HepG2 (cell line): ENCODE results near the gene PMM2. TPM values are rescaled to one million over a fixed set of nuclear protein-coding genes. Genes with fewer than 3 reads are reported as not detected.

Experiments used
- ARID2 ChIP-seq: sonication (generic); formaldehyde crosslinking; IDR thresholded peaks from 2 replicates; pipeline ENCODE4 v1.8.1; 2022; ENCODE audit warnings: mild to moderate bottlenecking, missing genetic modification reagents, borderline replicate concordance
- ATF6 ChIP-seq: sonication (generic); formaldehyde crosslinking; conservative IDR thresholded peaks from 2 replicates; pipeline ENCODE4 v1.4.0; 2020; ENCODE audit warnings: missing genetic modification reagents
- CHCHD3 ChIP-seq: sonication (generic); formaldehyde crosslinking; IDR thresholded peaks from 2 replicates; pipeline ENCODE4 v1.8.0; 2022; ENCODE audit warnings: mild to moderate bottlenecking, missing genetic modification reagents, moderate library complexity
- CREBL2 ChIP-seq: sonication (generic); formaldehyde crosslinking; IDR thresholded peaks from 2 replicates; pipeline ENCODE4 v1.8.1; 2023; ENCODE audit warnings: missing genetic modification reagents, mild to moderate bottlenecking, borderline replicate concordance
- JDP2 ChIP-seq: sonication (generic); formaldehyde crosslinking; IDR thresholded peaks from 2 replicates; pipeline ENCODE4 v1.8.1; 2022; ENCODE audit warnings: missing genetic modification reagents, borderline replicate concordance
- NFKBIZ ChIP-seq: IDR thresholded peaks from 2 replicates; pipeline ENCODE4 v1.6.1; 2018; ENCODE audit warnings: missing genetic modification reagents, missing compliant biosample characterization
- PCBP1 ChIP-seq: fragments of 200-400 bp; formaldehyde crosslinking; IDR thresholded peaks from 2 replicates; pipeline ENCODE4 v1.6.1; 2017; ENCODE audit warnings: mild to moderate bottlenecking, low read depth, low read length, borderline replicate concordance
- PRDM4 ChIP-seq: sonication (generic); formaldehyde crosslinking; IDR thresholded peaks from 2 replicates; pipeline ENCODE4 v1.9.0; 2021; ENCODE audit warnings: missing genetic modification reagents, borderline replicate concordance
- RBAK ChIP-seq: sonication (generic); formaldehyde crosslinking; IDR thresholded peaks from 2 replicates; pipeline ENCODE4 v1.5.1; 2020; ENCODE audit warnings: mild to moderate bottlenecking, missing genetic modification reagents
- ZNF296 ChIP-seq: sonication (generic); formaldehyde crosslinking; conservative IDR thresholded peaks from 2 replicates; pipeline ENCODE4 v1.5.0; 2020; ENCODE audit warnings: mild to moderate bottlenecking, missing genetic modification reagents
- ZNF335 ChIP-seq: sonication (generic); formaldehyde crosslinking; IDR thresholded peaks from 2 replicates; pipeline ENCODE4 v1.4.0; 2020; ENCODE audit warnings: missing genetic modification reagents
- ZNF432 ChIP-seq: sonication (generic); formaldehyde crosslinking; IDR thresholded peaks from 2 replicates; pipeline ENCODE4 v1.5.0; 2020; ENCODE audit warnings: missing genetic modification reagents, mild to moderate bottlenecking, borderline replicate concordance
- ZNF577 ChIP-seq: sonication (generic); formaldehyde crosslinking; IDR thresholded peaks from 2 replicates; pipeline ENCODE4 v1.4.0; 2020; ENCODE audit warnings: mild to moderate bottlenecking, low read depth, missing genetic modification reagents, borderline replicate concordance
- ZNF724P ChIP-seq: sonication (generic); formaldehyde crosslinking; IDR thresholded peaks from 2 replicates; pipeline ENCODE4 v1.8.0; 2022; ENCODE audit warnings: missing genetic modification reagents, borderline replicate concordance
- ZNF816 ChIP-seq: sonication (generic); formaldehyde crosslinking; IDR thresholded peaks from 2 replicates; pipeline ENCODE4 v1.8.0; 2022; ENCODE audit warnings: missing genetic modification reagents, mild to moderate bottlenecking, borderline replicate concordance
- polyA plus RNA-seq, 8 experiments: library from polyadenylated mRNA; depleted of rRNA in 3 of 8; stranded (reverse) in 7 of 8; unstranded in 1 of 8; fragments of >200 nt; fragmentation: Illumina TruSeq in 4 of 8; extraction: Trizol in 4 of 8; gene quantifications; 2 replicates each; pipeline versions ENCODE4 v1.2.1 to v1.2.3, GENCODE V29; 2011 to 2016; ENCODE audit warnings: low read depth in 4 of 8, missing spikeins in 1 of 8, mixed read lengths in 1 of 8; ENCODE audit not compliant: insufficient read depth in 1 of 8
- total RNA-seq, 5 experiments: library from RNA; depleted of rRNA; stranded (reverse); fragments of >200 nt; fragmentation: Illumina TruSeq; extraction: Trizol; gene quantifications; 2 replicates each; pipeline ENCODE4 v1.2.3, GENCODE V29; 2016; ENCODE audit warnings: low read depth in 1 of 5
- TF ChIP-seq, protein P1 (sequence below): sonication (generic); formaldehyde crosslinking; IDR thresholded peaks from 2 replicates; pipeline ENCODE4 v1.5.1; 2020; ENCODE audit warnings: mild to moderate bottlenecking, missing genetic modification reagents
- TF ChIP-seq, protein P2 (sequence below): sonication (generic); formaldehyde crosslinking; IDR thresholded peaks from 2 replicates; pipeline ENCODE4 v1.5.0; 2020; ENCODE audit warnings: mild to moderate bottlenecking, missing genetic modification reagents, moderate library complexity

PMM2 gene
- total and polyA plus RNA-seq, 2 of the 13 experiments (the other 11 are each of a cell fraction or from before 2014, with no cell fraction given), result 52.2 to 93.7 TPM

DNA sequence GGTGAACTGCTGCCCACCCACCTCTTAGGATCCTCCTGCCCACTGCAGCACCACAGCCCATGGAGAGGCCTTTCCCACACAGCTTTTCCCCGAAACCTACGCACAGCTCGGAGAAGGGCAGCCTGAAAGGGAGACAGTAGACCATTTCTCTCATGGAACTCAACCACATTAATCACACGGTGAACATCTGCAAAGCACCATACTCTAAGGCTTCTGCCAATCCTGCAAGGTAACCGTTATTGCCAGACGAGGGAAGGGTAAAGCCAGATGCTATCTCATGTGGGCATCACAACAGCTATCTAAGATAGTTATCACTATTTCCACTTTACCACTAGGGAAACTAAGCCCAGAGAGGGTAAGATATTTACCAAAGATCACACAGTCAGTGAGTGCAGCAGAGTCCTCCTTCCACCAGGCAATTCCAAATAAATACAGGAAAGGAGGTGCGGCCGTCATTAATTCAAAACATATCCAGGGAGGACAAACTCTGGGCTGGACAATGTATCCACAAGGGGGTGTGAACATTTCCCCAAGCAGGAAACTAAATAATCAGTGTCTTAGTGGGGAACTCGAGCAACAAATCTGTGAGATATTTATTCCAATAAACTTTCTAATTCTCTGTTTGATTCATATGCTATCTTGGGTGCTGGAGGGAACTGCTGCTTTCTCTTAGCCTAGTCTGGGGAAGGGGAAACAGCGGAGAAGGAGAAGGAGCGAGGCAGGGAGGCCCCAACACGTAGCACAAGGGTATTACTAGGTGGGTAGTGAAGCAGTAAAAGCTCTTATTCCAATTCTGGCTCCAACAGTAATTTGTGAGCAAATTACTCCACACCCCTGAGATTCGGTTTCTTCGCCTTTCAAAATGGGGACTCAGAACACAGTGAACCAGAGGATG, 923 bp upstream of the PMM2 start (continued):
- TF ChIP-seq PRDM4, result no peak
- no peak for TF ChIP-seq NFKBIZ (CRISPR knock-in tag)
- no peak for TF ChIP-seq ZNF724P (CRISPR knock-in tag)
- TF ChIP-seq ATF6 (CRISPR knock-in tag), result no peak
- peak; percentile 9; the same call in 1 of the 2 replicates for TF ChIP-seq JDP2
- no peak for TF ChIP-seq ARID2 (CRISPR knock-in tag)
- TF ChIP-seq ZNF577 (CRISPR knock-in tag), result no peak
- TF ChIP-seq ZNF432, result 0 out of 2 replicates have a peak, but pooled peaks have one; percentile 33
- no peak for TF ChIP-seq ZNF335 (CRISPR knock-in tag)
- peak; percentile 26 for TF ChIP-seq ZNF816
- TF ChIP-seq, protein P1, sequence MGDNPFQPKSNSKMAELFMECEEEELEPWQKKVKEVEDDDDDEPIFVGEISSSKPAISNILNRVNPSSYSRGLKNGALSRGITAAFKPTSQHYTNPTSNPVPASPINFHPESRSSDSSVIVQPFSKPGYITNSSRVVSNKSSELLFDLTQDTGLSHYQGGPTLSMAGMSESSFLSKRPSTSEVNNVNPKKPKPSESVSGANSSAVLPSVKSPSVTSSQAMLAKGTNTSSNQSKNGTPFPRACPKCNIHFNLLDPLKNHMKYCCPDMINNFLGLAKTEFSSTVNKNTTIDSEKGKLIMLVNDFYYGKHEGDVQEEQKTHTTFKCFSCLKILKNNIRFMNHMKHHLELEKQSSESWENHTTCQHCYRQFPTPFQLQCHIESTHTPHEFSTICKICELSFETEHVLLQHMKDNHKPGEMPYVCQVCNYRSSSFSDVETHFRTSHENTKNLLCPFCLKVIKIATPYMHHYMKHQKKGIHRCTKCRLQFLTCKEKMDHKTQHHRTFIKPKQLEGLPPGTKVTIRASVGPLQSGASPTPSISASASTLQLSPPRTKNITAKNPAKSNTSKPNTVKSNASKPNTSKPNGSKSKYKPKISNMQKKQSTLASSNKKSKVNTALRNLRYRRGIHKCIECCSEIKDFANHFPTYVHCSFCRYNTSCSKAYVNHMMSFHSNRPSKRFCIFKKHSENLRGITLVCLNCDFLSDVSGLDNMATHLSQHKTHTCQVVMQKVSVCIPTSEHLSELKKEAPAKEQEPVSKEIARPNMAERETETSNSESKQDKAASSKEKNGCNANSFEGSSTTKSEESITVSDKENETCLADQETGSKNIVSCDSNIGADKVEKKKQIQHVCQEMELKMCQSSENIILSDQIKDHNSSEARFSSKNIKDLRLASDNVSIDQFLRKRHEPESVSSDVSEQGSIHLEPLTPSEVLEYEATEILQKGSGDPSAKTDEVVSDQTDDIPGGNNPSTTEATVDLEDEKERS (CRISPR knock-in tag), result no peak
- TF ChIP-seq CHCHD3 (CRISPR knock-in tag), result no peak
- TF ChIP-seq ZNF296 (CRISPR knock-in tag), result peak; percentile 65; the same call in 1 of the 2 replicates
- TF ChIP-seq, protein P2, sequence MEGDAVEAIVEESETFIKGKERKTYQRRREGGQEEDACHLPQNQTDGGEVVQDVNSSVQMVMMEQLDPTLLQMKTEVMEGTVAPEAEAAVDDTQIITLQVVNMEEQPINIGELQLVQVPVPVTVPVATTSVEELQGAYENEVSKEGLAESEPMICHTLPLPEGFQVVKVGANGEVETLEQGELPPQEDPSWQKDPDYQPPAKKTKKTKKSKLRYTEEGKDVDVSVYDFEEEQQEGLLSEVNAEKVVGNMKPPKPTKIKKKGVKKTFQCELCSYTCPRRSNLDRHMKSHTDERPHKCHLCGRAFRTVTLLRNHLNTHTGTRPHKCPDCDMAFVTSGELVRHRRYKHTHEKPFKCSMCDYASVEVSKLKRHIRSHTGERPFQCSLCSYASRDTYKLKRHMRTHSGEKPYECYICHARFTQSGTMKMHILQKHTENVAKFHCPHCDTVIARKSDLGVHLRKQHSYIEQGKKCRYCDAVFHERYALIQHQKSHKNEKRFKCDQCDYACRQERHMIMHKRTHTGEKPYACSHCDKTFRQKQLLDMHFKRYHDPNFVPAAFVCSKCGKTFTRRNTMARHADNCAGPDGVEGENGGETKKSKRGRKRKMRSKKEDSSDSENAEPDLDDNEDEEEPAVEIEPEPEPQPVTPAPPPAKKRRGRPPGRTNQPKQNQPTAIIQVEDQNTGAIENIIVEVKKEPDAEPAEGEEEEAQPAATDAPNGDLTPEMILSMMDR, result peak; percentile 26; the same call in 1 of the 2 replicates
- TF ChIP-seq RBAK (CRISPR knock-in tag), result no peak
- no peak for TF ChIP-seq PCBP1
- TF ChIP-seq CREBL2, result no peak
